ENCODE data around the gene BCL7A. TPM values are rescaled to one million over a fixed set of nuclear protein-coding genes. Genes with fewer than 3 reads are reported as not detected.
"Not testable (repeated sequence)": the region's sequence is repeated elsewhere in the genome, so short reads cannot be mapped to it uniquely, and the experiment has no call there.

Gene BCL7A
- total and polyA plus RNA-seq, 12 donors, result 3.4 to 25.7 (median 15.4) TPM

- no peaks in the 10 kb centered on the region for H3K9me3 ChIP-seq
- intact Hi-C loops (cut with DNase I), result no loop called here
- H3K36me3 ChIP-seq, result no peaks in the 10 kb centered on the region
- no peaks in the 10 kb centered on the region for H3K27me3 ChIP-seq
- no peak for ATAC-seq
- H3K27ac ChIP-seq, result no peak overlapping the region
- 96 to 97% methylated on average over 6 of the region's 6 CpGs for WGBS, 2 donors
- no peak for DNase-seq
- H3K4me1 ChIP-seq, result peaks cover 0 to 12% (median 0%) of the 10 kb centered on the region in 9 donors
- H3K4me3 ChIP-seq, result no peak overlapping the region
- TF ChIP-seq, protein P1, sequence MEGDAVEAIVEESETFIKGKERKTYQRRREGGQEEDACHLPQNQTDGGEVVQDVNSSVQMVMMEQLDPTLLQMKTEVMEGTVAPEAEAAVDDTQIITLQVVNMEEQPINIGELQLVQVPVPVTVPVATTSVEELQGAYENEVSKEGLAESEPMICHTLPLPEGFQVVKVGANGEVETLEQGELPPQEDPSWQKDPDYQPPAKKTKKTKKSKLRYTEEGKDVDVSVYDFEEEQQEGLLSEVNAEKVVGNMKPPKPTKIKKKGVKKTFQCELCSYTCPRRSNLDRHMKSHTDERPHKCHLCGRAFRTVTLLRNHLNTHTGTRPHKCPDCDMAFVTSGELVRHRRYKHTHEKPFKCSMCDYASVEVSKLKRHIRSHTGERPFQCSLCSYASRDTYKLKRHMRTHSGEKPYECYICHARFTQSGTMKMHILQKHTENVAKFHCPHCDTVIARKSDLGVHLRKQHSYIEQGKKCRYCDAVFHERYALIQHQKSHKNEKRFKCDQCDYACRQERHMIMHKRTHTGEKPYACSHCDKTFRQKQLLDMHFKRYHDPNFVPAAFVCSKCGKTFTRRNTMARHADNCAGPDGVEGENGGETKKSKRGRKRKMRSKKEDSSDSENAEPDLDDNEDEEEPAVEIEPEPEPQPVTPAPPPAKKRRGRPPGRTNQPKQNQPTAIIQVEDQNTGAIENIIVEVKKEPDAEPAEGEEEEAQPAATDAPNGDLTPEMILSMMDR (IDR thresholded peaks at IDR 0.05), result no peak
These were observed 38.7 kb upstream of the BCL7A start for GRCh38 chr12:121982950-121983349.

- no peaks in the 10 kb centered on the region for H3K36me3 ChIP-seq
- TF ChIP-seq, protein P1 (IDR thresholded peaks at IDR 0.05), result no peak
- ATAC-seq (no peak), DNase-seq (no peak)
- H3K4me3 ChIP-seq, result no peak overlapping the region
- 49 to 58% methylated on average over 13 of the region's 13 CpGs for WGBS, 2 donors
- peaks cover 0 to 12% (median 0%) of the 10 kb centered on the region in 9 donors for H3K4me1 ChIP-seq
- no peaks in the 10 kb centered on the region for H3K9me3 ChIP-seq
- no peaks in the 10 kb centered on the region for H3K27me3 ChIP-seq
- no peak overlapping the region for H3K27ac ChIP-seq
- intact Hi-C loops (cut with DNase I), result no loop called here
These were observed 38.0 kb upstream of the BCL7A start for GRCh38 chr12:121983536-121984210.

DNA sequence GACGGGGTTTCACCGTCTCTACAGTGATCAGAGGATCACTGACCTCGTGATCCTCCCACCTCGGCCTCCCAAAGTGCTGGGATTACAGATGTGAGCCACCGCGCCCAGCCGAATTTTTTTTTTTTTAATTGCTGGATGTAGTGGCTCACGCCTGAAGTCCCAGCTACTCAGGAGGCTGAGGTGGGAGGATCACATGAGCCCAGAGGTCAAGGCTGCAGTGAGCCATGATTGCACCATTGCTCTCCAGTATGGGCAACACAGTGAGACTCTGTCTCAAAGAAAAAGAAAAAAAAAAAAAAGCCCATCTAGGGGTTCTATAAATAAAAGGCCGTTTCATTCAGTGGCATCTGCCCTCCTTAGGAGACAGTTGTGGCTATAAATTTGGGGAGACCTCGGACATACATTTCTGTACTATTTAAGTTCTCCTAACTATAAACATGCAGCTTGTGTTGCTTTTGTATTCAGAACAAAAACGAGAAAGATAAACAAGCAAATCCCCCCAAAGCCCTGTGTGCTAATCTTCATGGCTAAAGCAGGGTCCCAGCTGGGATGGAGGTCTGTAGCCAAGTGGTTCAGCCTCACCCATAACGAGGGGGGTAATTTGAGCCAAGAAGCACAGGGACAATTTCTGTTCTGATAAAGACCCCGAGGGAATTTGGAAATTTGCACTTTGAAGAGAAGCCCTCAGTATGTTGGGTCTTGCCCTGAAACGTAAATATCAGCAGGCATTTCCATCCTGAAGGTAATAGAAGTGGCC, 35.0 kb upstream of the BCL7A start:
- H3K27me3 ChIP-seq, result no peaks in the 10 kb centered on the region
- ATAC-seq (no peak), DNase-seq (no peak)
- H3K4me1 ChIP-seq, result peaks cover 0 to 2% (median 0%) of the 10 kb centered on the region in 9 donors
- no peaks in the 10 kb centered on the region for H3K9me3 ChIP-seq
- TF ChIP-seq, protein P1 (IDR thresholded peaks at IDR 0.05), result no peak
- WGBS, 2 donors, result 87 to 89% methylated on average over 14 of the region's 14 CpGs
- H3K27ac ChIP-seq, result no peak overlapping the region
- H3K4me3 ChIP-seq, result no peak overlapping the region
- H3K36me3 ChIP-seq, result no peaks in the 10 kb centered on the region
- intact Hi-C loops (cut with DNase I), result no loop called here

DNA sequence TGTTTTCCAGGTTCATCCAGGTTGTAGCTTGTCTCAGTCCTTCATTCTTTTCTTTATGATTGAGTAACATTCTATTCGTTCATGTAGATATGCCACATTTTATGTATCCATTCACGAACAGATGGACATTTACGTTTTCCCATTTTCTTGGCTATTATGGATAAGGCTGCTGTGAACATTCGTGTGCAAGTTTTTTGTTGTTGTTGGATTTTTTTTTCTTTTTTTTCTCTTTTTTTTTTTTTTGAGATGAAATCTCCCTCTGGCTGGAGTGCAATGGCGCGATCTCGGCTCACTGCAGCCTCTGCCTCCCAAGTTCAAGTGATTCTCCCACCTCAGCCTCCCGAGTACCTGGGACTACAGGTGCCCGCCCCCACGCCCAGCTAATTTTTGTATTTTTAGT, 33.2 kb upstream of the BCL7A start:
- H3K36me3 ChIP-seq; H3K27ac ChIP-seq; ATAC-seq; H3K27me3 ChIP-seq; H3K4me3 ChIP-seq; DNase-seq; H3K9me3 ChIP-seq; intact Hi-C loops (cut with DNase I): not testable (repeated sequence)
- peaks cover 0 to 12% (median 0%) of the 10 kb centered on the region in 9 donors for H3K4me1 ChIP-seq
- WGBS, 2 donors, result 95 to 96% methylated on average over 10 of the region's 10 CpGs

Measured in heart right ventricle (tissue), 16 donors.